HepG2 (cell line): ENCODE measurements around the gene HIPK4. TPM values are rescaled to one million over a fixed set of nuclear protein-coding genes. Genes with fewer than 3 reads are reported as not detected.

Experiments used
- ATAC-seq: fragments of 200-7000 bp; cut with Tn5 transposase; 3 replicates; pipeline ENCODE4 v1.9.1; 2020; ENCODE audit warnings: mild to moderate bottlenecking, moderate library complexity
- BruUV-seq: library from RNA; stranded (reverse); fragments of 400-500 nt; replicated peaks from 2 replicates; lab custom pipeline; 2021; lab: Mats Ljungman, UMichigan
- CTCF ChIA-PET: fragments of 300-600 bp; formaldehyde crosslinking; extraction: SDS; loops from one replicate; lab custom pipeline; 2021; ENCODE audit warnings: low total read pairs, inconsistent platforms, low intra/inter-chr PET ratio; lab: Yijun Ruan, JAX
- POLR2A ChIA-PET: fragments of 350-600 bp; sonication (Branson Sonifier 250); formaldehyde crosslinking; loops from one replicate; lab custom pipeline; 2020; ENCODE audit warnings: antibody characterized with exemption, inconsistent platforms; lab: Yijun Ruan, JAX
- DNase-seq: peaks from one replicate; pipeline ENCODE4 v3.0.0-alpha.2; 2015; ENCODE audit warnings: low spot score
- FAIRE-seq: peaks from 3 replicates; lab custom pipeline; 2011; peaks lifted over from hg19 to GRCh38; lab: Jason Lieb, UNC
- H2AFZ ChIP-seq: one replicate; pipeline ENCODE4 v1.6.1; 2011; ENCODE audit warnings: low read length, inconsistent platforms
- H3K27ac ChIP-seq: fragments of 300-600 bp; 3 replicates; pipeline ENCODE4 v1.8.0; 2011; ENCODE audit warnings: mixed run types, mild to moderate bottlenecking, mixed read lengths, low read length, inconsistent platforms; ENCODE audit not compliant: insufficient read depth; ENCODE audit errors: extremely low read length
- H3K27me3 ChIP-seq, 2 experiments: fragments of 200-600 bp in 1 of 2; 2 replicates in 1 of 2; 3 replicates in 1 of 2; pipeline versions ENCODE4 v1.6.0 to v1.8.0; 2011; ENCODE audit warnings: low read length in 2 of 2, mild to moderate bottlenecking in 2 of 2, moderate library complexity in 2 of 2, inconsistent platforms in 1 of 2; ENCODE audit not compliant: insufficient read depth in 2 of 2, control insufficient read depth in 1 of 2
- H3K36me3 ChIP-seq, 2 experiments: fragments of 200-600 bp in 1 of 2; replicated peaks in 1 of 2; 2 replicates in 1 of 2; 3 replicates in 1 of 2; pipeline versions ENCODE4 v1.5.1 to v1.8.0; 2011; ENCODE audit warnings: low read length in 2 of 2, inconsistent platforms in 1 of 2; ENCODE audit not compliant: insufficient read depth in 2 of 2, control insufficient read depth in 1 of 2
- H3K4me1 ChIP-seq: 2 replicates; pipeline ENCODE4 v1.5.1; 2012; ENCODE audit warnings: low read length, inconsistent platforms; ENCODE audit not compliant: insufficient read depth
- H3K4me2 ChIP-seq: 2 replicates; pipeline ENCODE4 v1.6.0; 2011; ENCODE audit warnings: low read depth, low read length, inconsistent platforms
- H3K4me3 ChIP-seq, 3 experiments: fragments of 200-600 bp in 1 of 3; sonication (generic), shearing (Covaris generic) in 1 of 3; replicated peaks in 1 of 3; 2 replicates each; pipeline ENCODE4 v1.5.1; 2011 to 2016; ENCODE audit warnings: low read length in 3 of 3, inconsistent platforms in 2 of 3, low read depth in 2 of 3, mild to moderate bottlenecking in 2 of 3, control low read depth in 1 of 3, mixed read lengths in 1 of 3; ENCODE audit not compliant: insufficient read depth in 1 of 3
- H3K79me2 ChIP-seq: one replicate; pipeline ENCODE4 v1.6.1; 2011; ENCODE audit warnings: low read length, inconsistent platforms; ENCODE audit not compliant: insufficient read depth
- H3K9ac ChIP-seq: 2 replicates; pipeline ENCODE4 v1.6.0; 2011; ENCODE audit warnings: mild to moderate bottlenecking, low read depth, low read length, inconsistent platforms; ENCODE audit not compliant: insufficient read depth
- H3K9me3 ChIP-seq: 2 replicates; pipeline ENCODE4 v1.5.1; 2012; ENCODE audit warnings: mild to moderate bottlenecking, low read length
- H4K20me1 ChIP-seq: 2 replicates; pipeline ENCODE4 v1.6.0; 2011; ENCODE audit warnings: inconsistent platforms, mild to moderate bottlenecking, low read length, moderate library complexity; ENCODE audit not compliant: insufficient read depth
- AHR ChIP-seq: IDR thresholded peaks from 2 replicates; pipeline ENCODE4 v1.6.1; 2018; ENCODE audit warnings: missing genetic modification reagents, missing compliant biosample characterization
- EZH2 ChIP-seq: conservative IDR thresholded peaks from 2 replicates; pipeline ENCODE4 v1.6.1; 2012; ENCODE audit warnings: mild to moderate bottlenecking, low read depth, low read length, moderate library complexity
- NCOA5 ChIP-seq: sonication (generic); formaldehyde crosslinking; IDR thresholded peaks from 2 replicates; pipeline ENCODE4 v1.4.0; 2020; ENCODE audit warnings: missing genetic modification reagents
- TAF15 ChIP-seq: fragments of 200-400 bp; formaldehyde crosslinking; IDR thresholded peaks from one replicate; pipeline ENCODE4 v1.6.1; 2018; ENCODE audit warnings: mild to moderate bottlenecking, low read depth, low read length; ENCODE audit not compliant: poor library complexity, severe bottlenecking
- TCF12 ChIP-seq, 2 experiments: fragments of 450-650 bp in 1 of 2; sonication (generic) in 1 of 2; formaldehyde crosslinking in 1 of 2; IDR thresholded peaks; 2 replicates each; pipeline versions ENCODE4 v1.6.1 to v1.8.0; 2017 to 2022; ENCODE audit warnings: antibody characterized with exemption in 1 of 2, mild to moderate bottlenecking in 1 of 2, missing genetic modification reagents in 1 of 2, moderate library complexity in 1 of 2
- ZNF512 ChIP-seq: sonication (generic); formaldehyde crosslinking; IDR thresholded peaks from 2 replicates; pipeline ENCODE4 v1.4.0; 2020; ENCODE audit warnings: mild to moderate bottlenecking, missing genetic modification reagents
- WGBS: methylation state at CpG from one replicate; pipeline ENCODE4 v1.1.6; 2017; ENCODE audit warnings: low lambda C conversion rate; 5-methylcytosine and 5-hydroxymethylcytosine counted together
- in situ Hi-C: cut with HindIII; loops from 2 replicates; pipeline ENCODE4 v1.10.0; 2017; ENCODE audit warnings: low pct_unique_long_range_greater_than_20kb; ENCODE audit not compliant: extremely low pct_ligation_motif_present
- intact Hi-C: fragments of 100-400 bp; cut with micrococcal nuclease; formaldehyde crosslinking; loops from one replicate; pipeline ENCODE4 v1.10.0; 2022; ENCODE audit not compliant: unreplicated experiment
- polyA plus RNA-seq, 8 experiments: library from polyadenylated mRNA; depleted of rRNA in 3 of 8; stranded (reverse) in 7 of 8; unstranded in 1 of 8; fragments of >200 nt; fragmentation: Illumina TruSeq in 4 of 8; extraction: Trizol in 4 of 8; gene quantifications; 2 replicates each; pipeline versions ENCODE4 v1.2.1 to v1.2.3, GENCODE V29; 2011 to 2016; ENCODE audit warnings: low read depth in 4 of 8, missing spikeins in 1 of 8, mixed read lengths in 1 of 8; ENCODE audit not compliant: insufficient read depth in 1 of 8
- total RNA-seq, 5 experiments: library from RNA; depleted of rRNA; stranded (reverse); fragments of >200 nt; fragmentation: Illumina TruSeq; extraction: Trizol; gene quantifications; 2 replicates each; pipeline ENCODE4 v1.2.3, GENCODE V29; 2016; ENCODE audit warnings: low read depth in 1 of 5

Gene HIPK4
- total and polyA plus RNA-seq, 2 of the 13 experiments (the other 11 are each of a cell fraction or from before 2014, with no cell fraction given) = 0.03 TPM; not detected in 1

DNA sequence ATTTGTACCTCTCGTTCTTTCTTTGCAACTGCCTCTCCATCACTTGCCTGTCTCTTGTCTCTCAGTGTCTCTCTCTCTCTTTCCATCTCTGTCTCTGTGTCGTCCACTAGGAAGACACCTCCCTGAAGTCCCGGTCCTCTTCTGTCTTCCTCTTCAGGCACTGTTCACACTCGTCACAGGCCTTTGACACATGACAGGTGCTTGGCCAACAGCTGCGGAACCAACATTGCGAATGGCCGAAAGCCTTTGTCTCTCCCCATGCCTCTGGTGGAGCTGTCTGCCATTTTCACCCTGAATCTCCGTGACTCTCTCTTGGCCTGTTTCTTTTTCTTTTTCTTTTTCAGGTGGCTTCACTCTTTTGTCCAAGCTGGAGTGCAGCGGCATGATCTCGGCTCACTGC, 2.8 kb downstream of the HIPK4 start:
- DNase-seq = no peak
- Histone ChIP-seq H3K27me3 (0 out of 5 replicates have a peak, but pooled peaks cover 0 to 2% of the 10 kb centered on the region in 2 experiments), H4K20me1 (no peaks in the 10 kb centered on the region), H3K4me2 (no peak overlapping the region), H3K9ac (no peak overlapping the region), H3K36me3 (no peaks in the 10 kb centered on the region), H3K4me3 (no peak overlapping the region), H3K79me2 (no peaks in the 10 kb centered on the region), H3K27ac (no peak overlapping the region), H3K9me3 (no peaks in the 10 kb centered on the region), H2AFZ (no peak overlapping the region), H3K4me1 (peaks cover 8% of the 10 kb centered on the region; the same call in 1 of the 2 replicates)
- ATAC-seq = no peak
- ChIA-PET CTCF (no interaction called here), POLR2A (interaction anchor here (1.1 kb wide), 1 partner anchor 56 kb away, joined by 3 read pairs; no protein-coding TSS in a partner anchor)
- WGBS = 71% methylated on average over 10 of the region's 10 CpGs
- TF ChIP-seq AHR (no peak), ZNF512 (CRISPR knock-in tag) (no peak), TCF12 (IDR thresholded peaks at IDR 0.05) (no peak), TCF12 (CRISPR knock-in tag; IDR thresholded peaks at IDR 0.05) (no peak), NCOA5 (CRISPR knock-in tag) (no peak), EZH2 (no peak), TAF15 (no peak)
- no TSS peak for BruUV-seq
- in situ Hi-C loops (no loop called here), intact Hi-C loops (no loop called here)
- no peak for FAIRE-seq
